HCT116 (cell line): ENCODE measurements around the gene DOK6. TPM values are rescaled to one million over a fixed set of nuclear protein-coding genes. Genes with fewer than 3 reads are reported as not detected.

ENCODE experiments used
- ATAC-seq: fragments of 200-7000 bp; cut with Tn5 transposase; 2 replicates; pipeline ENCODE4 v1.9.1; 2020; ENCODE audit warnings: mild to moderate bottlenecking, moderate library complexity
- BruUV-seq: library from RNA; stranded (reverse); fragments of 400-500 nt; replicated peaks from 2 replicates; lab custom pipeline; 2021; lab: Mats Ljungman, UMichigan
- CTCF ChIA-PET: fragments of 300-600 bp; sonication (Branson Sonifier 250); formaldehyde crosslinking; loops from one replicate; lab custom pipeline; 2021; ENCODE audit warnings: antibody characterized with exemption; lab: Charles Lee
- POLR2A ChIA-PET: fragments of 300-600, 350-600 bp; sonication (Branson Sonifier 250); formaldehyde crosslinking; loops from one replicate; lab custom pipeline; 2021; ENCODE audit warnings: antibody characterized with exemption; lab: Charles Lee
- RAD21 ChIA-PET, 2 experiments: fragments of 300-600 bp; sonication (Branson Sonifier 250); formaldehyde crosslinking; loops; one replicate each; lab custom pipeline; 2023; ENCODE audit warnings: low total read pairs in 2 of 2; ENCODE audit not compliant: uncharacterized antibody in 2 of 2, unreplicated experiment in 2 of 2, low non-redundant PET in 1 of 2; lab: Charles Lee
- DNase-seq: peaks from one replicate; pipeline ENCODE4 v3.0.0-alpha.2; 2010; ENCODE audit warnings: low read depth, low spot score
- H2AFZ ChIP-seq: fragments of 200-600 bp; shearing (Covaris generic), sonication (generic); 2 replicates; pipeline ENCODE4 v1.6.1; 2017; ENCODE audit warnings: low read depth, mixed run types, mixed read lengths, antibody characterized with exemption, low read length; ENCODE audit not compliant: poor library complexity, severe bottlenecking
- H3K27ac ChIP-seq: 2 replicates; pipeline ENCODE4 v1.5.1; 2012; ENCODE audit warnings: low read depth, low read length
- H3K27me3 ChIP-seq: fragments of 200-600 bp; sonication (generic); 2 replicates; pipeline ENCODE4 v1.6.1; 2016; ENCODE audit warnings: mixed run types, low read length, mixed read lengths; ENCODE audit not compliant: insufficient read depth
- H3K36me3 ChIP-seq, 2 experiments: fragments of 200-500 bp in 1 of 2; fragments of 200-600 bp in 1 of 2; sonication (Bioruptor generic) in 1 of 2; sonication (generic) in 1 of 2; 2 replicates each; pipeline versions ENCODE4 v1.5.1 to v1.6.1; 2014 to 2016; ENCODE audit warnings: low read length in 2 of 2, inconsistent platforms in 1 of 2, mixed read lengths in 1 of 2, mixed run types in 1 of 2; ENCODE audit not compliant: insufficient read depth in 2 of 2, control insufficient read depth in 1 of 2
- H3K4me1 ChIP-seq, 2 experiments: fragments of 200-600 bp in 1 of 2; sonication (generic) in 1 of 2; 2 replicates each; pipeline versions ENCODE4 v1.5.1 to v1.6.1; 2012 to 2017; ENCODE audit warnings: low read length in 2 of 2, inconsistent platforms in 1 of 2, mild to moderate bottlenecking in 1 of 2, mixed read lengths in 1 of 2, mixed run types in 1 of 2, moderate library complexity in 1 of 2; ENCODE audit not compliant: insufficient read depth in 2 of 2, control insufficient read depth in 1 of 2
- H3K4me2 ChIP-seq: fragments of 200-600 bp; sonication (generic); 2 replicates; pipeline ENCODE4 v1.6.1; 2017; ENCODE audit warnings: mixed run types, low read length, mixed read lengths
- H3K4me3 ChIP-seq, 2 experiments: fragments of 200-600 bp in 1 of 2; sonication (generic) in 1 of 2; replicated peaks in 1 of 2; 2 replicates each; pipeline ENCODE4 v1.5.1; 2011 to 2016; ENCODE audit warnings: low read length in 2 of 2, control low read depth in 1 of 2, low read depth in 1 of 2, mild to moderate bottlenecking in 1 of 2, mixed read lengths in 1 of 2, mixed run types in 1 of 2
- H3K79me2 ChIP-seq: fragments of 200-600 bp; sonication (generic); 2 replicates; pipeline ENCODE4 v1.6.1; 2017; ENCODE audit warnings: mild to moderate bottlenecking, mixed run types, low read length, moderate library complexity, mixed read lengths; ENCODE audit not compliant: insufficient read depth
- H3K9ac ChIP-seq: fragments of 200-600 bp; sonication (generic); 2 replicates; pipeline ENCODE4 v1.6.1; 2016; ENCODE audit warnings: low read length, mixed read lengths
- H3K9me2 ChIP-seq: fragments of 200-600 bp; sonication (generic), shearing (Covaris generic); 2 replicates; pipeline ENCODE4 v1.6.1; 2017; ENCODE audit warnings: mixed run types, mild to moderate bottlenecking, moderate library complexity; ENCODE audit not compliant: insufficient read depth
- H3K9me3 ChIP-seq, 2 experiments: fragments of 200-500 bp in 1 of 2; fragments of 200-600 bp in 1 of 2; sonication (Bioruptor generic) in 1 of 2; sonication (generic) in 1 of 2; 2 replicates each; pipeline ENCODE4 v1.6.1; 2014 to 2017; ENCODE audit warnings: low read length in 2 of 2, mixed read lengths in 2 of 2, inconsistent platforms in 1 of 2, low read depth in 1 of 2, mild to moderate bottlenecking in 1 of 2, mixed run types in 1 of 2, moderate library complexity in 1 of 2; ENCODE audit not compliant: control insufficient read depth in 1 of 2, insufficient read depth in 1 of 2
- H4K20me1 ChIP-seq: fragments of 200-600 bp; sonication (generic), shearing (Covaris generic); 2 replicates; pipeline ENCODE4 v1.6.1; 2017; ENCODE audit warnings: mixed run types, mild to moderate bottlenecking, moderate library complexity; ENCODE audit not compliant: insufficient read depth
- ATF3 ChIP-seq: IDR thresholded peaks from 2 replicates; pipeline ENCODE4 v1.6.1; 2012
- CBX3 ChIP-seq: IDR thresholded peaks from 2 replicates; pipeline ENCODE4 v1.6.1; 2012; ENCODE audit warnings: low read depth
- CEBPB ChIP-seq: IDR thresholded peaks from 2 replicates; pipeline ENCODE4 v1.6.1; 2012; ENCODE audit warnings: low read depth
- CTCF ChIP-seq, 3 experiments: fragments of 200-600 bp in 1 of 3; sonication (generic) in 1 of 3; IDR thresholded peaks in 2 of 3; conservative IDR thresholded peaks in 1 of 3; 2 replicates each; pipeline ENCODE4 v1.5.1; 2012 to 2017; ENCODE audit warnings: low read depth in 2 of 3, low read length in 2 of 3, antibody characterized with exemption in 1 of 3, borderline replicate concordance in 1 of 3, control low read depth in 1 of 3, mild to moderate bottlenecking in 1 of 3, mixed read lengths in 1 of 3, mixed run types in 1 of 3, moderate library complexity in 1 of 3; ENCODE audit not compliant: insufficient read depth in 1 of 3
- EZH2phosphoT487 ChIP-seq: fragments of 200-600 bp; IDR thresholded peaks from 2 replicates; pipeline ENCODE4 v1.6.1; 2018; ENCODE audit warnings: antibody characterized with exemption, borderline replicate concordance
- FOSL1 ChIP-seq: IDR thresholded peaks from 2 replicates; pipeline ENCODE4 v1.6.1; 2012; ENCODE audit warnings: low read depth
- JUND ChIP-seq: IDR thresholded peaks from 2 replicates; pipeline ENCODE4 v1.6.1; 2012
- SIN3A ChIP-seq: IDR thresholded peaks from 2 replicates; pipeline ENCODE4 v1.6.1; 2012; ENCODE audit warnings: low read depth
- TCF7L2 ChIP-seq: IDR thresholded peaks from 2 replicates; pipeline ENCODE4 v1.7.0; 2011; ENCODE audit warnings: borderline replicate concordance, inconsistent platforms; ENCODE audit not compliant: insufficient read depth, insufficient read length; ENCODE audit errors: extremely low read depth
- ZFX ChIP-seq: fragments of 450-650 bp; IDR thresholded peaks from 2 replicates; pipeline ENCODE4 v1.6.1; 2017
- intact Hi-C: fragments of 100-400 bp; cut with micrococcal nuclease; formaldehyde crosslinking; loops from 2 replicates; pipeline ENCODE4 v1.10.0; 2022
- total RNA-seq: library from RNA; stranded (reverse); gene quantifications from one replicate; pipeline ENCODE4 v1.2.1, GENCODE V29; 2021; ENCODE audit not compliant: unreplicated experiment
- TF ChIP-seq, protein P1 (sequence below): IDR thresholded peaks from 2 replicates; pipeline ENCODE4 v1.6.1; 2012

DOK6 gene
- total RNA-seq, 1 experiment from 2014 or later, result not detected

DNA sequence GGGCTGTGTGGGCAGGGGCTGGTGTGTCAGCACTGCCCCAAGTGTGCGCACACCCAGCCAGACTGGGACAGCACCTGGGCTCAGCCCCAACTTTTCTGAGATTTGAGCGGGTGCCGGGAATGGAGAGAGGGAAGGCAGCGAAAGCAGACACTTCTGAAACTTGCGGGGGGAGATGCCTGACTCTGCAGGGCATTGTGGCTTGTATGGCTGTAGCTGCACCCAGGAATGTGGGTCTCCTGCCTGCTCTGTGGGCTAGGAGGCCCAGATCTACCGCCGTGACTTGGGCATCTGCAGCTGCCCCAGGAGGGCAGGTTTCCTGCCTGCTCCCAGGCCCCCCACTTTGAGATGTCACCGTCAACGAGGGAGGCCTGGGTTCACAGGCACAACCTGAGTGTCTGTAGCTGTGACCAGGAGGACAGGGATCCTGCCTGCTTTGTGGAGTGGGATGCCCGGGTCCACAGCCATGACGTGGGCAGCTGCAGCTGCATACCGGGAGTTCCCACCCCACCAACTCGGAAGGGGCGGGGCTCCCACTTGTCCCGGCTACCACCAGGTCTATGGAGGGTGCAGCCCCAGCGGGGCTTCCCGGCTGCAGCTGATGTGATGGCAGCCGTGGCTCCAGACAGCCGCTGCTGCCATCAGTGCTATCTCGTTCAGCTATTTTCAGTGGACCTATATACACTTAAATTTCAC lies 95.3 kb downstream of the DOK6 start:
- ChIA-PET CTCF (no interaction called here), RAD21 (no interaction called here), POLR2A (no interaction called here)
- H3K9me2 ChIP-seq, result no peaks in the 10 kb centered on the region
- TF ChIP-seq TCF7L2 (no peak), JUND (no peak), CEBPB (no peak), EZH2phosphoT487 (no peak), ATF3 (no peak), CBX3 (no peak), FOSL1 (no peak), ZFX (no peak), SIN3A (no peak), CTCF (IDR thresholded peaks at IDR 0.05 in 2 of 3, conservative IDR thresholded peaks at IDR 0.05 in 1 of 3; ENCODE audit: borderline replicate concordance in 1 of 3, insufficient read depth in 1 of 3, low read depth in 2 of 3, low read length in 2 of 3) (no peak)
- TF ChIP-seq, protein P1, sequence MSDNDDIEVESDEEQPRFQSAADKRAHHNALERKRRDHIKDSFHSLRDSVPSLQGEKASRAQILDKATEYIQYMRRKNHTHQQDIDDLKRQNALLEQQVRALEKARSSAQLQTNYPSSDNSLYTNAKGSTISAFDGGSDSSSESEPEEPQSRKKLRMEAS, result no peak
- no peak overlapping the region for H3K27ac ChIP-seq
- intact Hi-C loops, result no loop called here
- no peaks in the 10 kb centered on the region for H3K79me2 ChIP-seq
- no peaks in the 10 kb centered on the region for H3K4me1 ChIP-seq
- BruUV-seq, result no TSS peak
- H3K27me3 ChIP-seq, result no peaks in the 10 kb centered on the region
- H3K9me3 ChIP-seq, result peaks cover 0 to 5% of the 10 kb centered on the region in 2 experiments; a peak in 2 of 4 replicates
- H3K4me3 ChIP-seq, result no peak overlapping the region
- H3K36me3 ChIP-seq, result no peaks in the 10 kb centered on the region
- DNase-seq (no peak), ATAC-seq (no peak)
- H4K20me1 ChIP-seq, result no peaks in the 10 kb centered on the region
- no peak overlapping the region for H3K4me2 ChIP-seq
- no peak overlapping the region for H3K9ac ChIP-seq
- no peak overlapping the region for H2AFZ ChIP-seq
